ENCODE results near the gene PARP15.

- TF ChIP-seq CTCF (IDR thresholded peaks at IDR 0.05): no peak
- TF ChIP-seq POLR2A (IDR thresholded peaks at IDR 0.05): no peak
These were observed 22.0 kb upstream of the PARP15 start for GRCh38 chr3:122555275-122556071.

Data from ovary (tissue), 3 donors.